ENCODE data around the gene KATNAL1. TPM values are rescaled to one million over a fixed set of nuclear protein-coding genes. Genes with fewer than 3 reads are reported as not detected.

KATNAL1 gene
- total RNA-seq, 1 donor from 2014 or later, result 29.1 TPM

GRCh38 chr13:30194906-30195305 lies 112.4 kb downstream of the KATNAL1 start:
- H3K4me1 Mint-ChIP-seq, result peaks cover 11% of the 10 kb centered on the region
- no peak overlapping the region for H3K27ac Mint-ChIP-seq (ENCODE audit: unreplicated experiment)
- no peak for DNase-seq (ENCODE audit: low read depth, low spot score)
- no peaks in the 10 kb centered on the region for H3K9me3 Mint-ChIP-seq
- no peak overlapping the region for H3K4me3 Mint-ChIP-seq
- H3K27me3 Mint-ChIP-seq (ENCODE audit: low read depth), result no peaks in the 10 kb centered on the region
- TF ChIP-seq CTCF (conservative IDR thresholded peaks at IDR 0.05), result no peak
- no peaks in the 10 kb centered on the region for H3K36me3 Mint-ChIP-seq (ENCODE audit: low read depth)

GRCh38 chr13:30193279-30194234 lies 113.8 kb downstream of the KATNAL1 start:
- no peak overlapping the region for H3K4me3 Mint-ChIP-seq
- no peaks in the 10 kb centered on the region for H3K9me3 Mint-ChIP-seq
- DNase-seq (ENCODE audit: low read depth, low spot score), result no peak
- TF ChIP-seq CTCF (conservative IDR thresholded peaks at IDR 0.05), result no peak
- no peaks in the 10 kb centered on the region for H3K36me3 Mint-ChIP-seq (ENCODE audit: low read depth)
- H3K27me3 Mint-ChIP-seq (ENCODE audit: low read depth), result no peaks in the 10 kb centered on the region
- H3K4me1 Mint-ChIP-seq, result peaks cover 11% of the 10 kb centered on the region
- H3K27ac Mint-ChIP-seq (ENCODE audit: unreplicated experiment), result no peak overlapping the region

- Mint-ChIP-seq H3K27ac (ENCODE audit: unreplicated experiment) (no peak overlapping the region), H3K9me3 (no peaks in the 10 kb centered on the region), H3K4me1 (peaks cover 13% of the 10 kb centered on the region), H3K27me3 (ENCODE audit: low read depth) (no peaks in the 10 kb centered on the region), H3K4me3 (no peak overlapping the region), H3K36me3 (ENCODE audit: low read depth) (no peaks in the 10 kb centered on the region)
- no peak for TF ChIP-seq CTCF (conservative IDR thresholded peaks at IDR 0.05)
- no peak for DNase-seq (ENCODE audit: low read depth, low spot score)
Measured at GRCh38 chr13:30192320-30193093, 114.8 kb downstream of the KATNAL1 start.

GRCh38 chr13:30191491-30192100 lies 115.8 kb downstream of the KATNAL1 start:
- Mint-ChIP-seq H3K4me1 (peaks cover 22% of the 10 kb centered on the region), H3K9me3 (no peaks in the 10 kb centered on the region)
- TF ChIP-seq CTCF (conservative IDR thresholded peaks at IDR 0.05), result no peak

GRCh38 chr13:30186634-30187415 lies 120.5 kb downstream of the KATNAL1 start:
- Mint-ChIP-seq H3K36me3 (ENCODE audit: low read depth) (no peaks in the 10 kb centered on the region), H3K9me3 (no peaks in the 10 kb centered on the region), H3K27ac (ENCODE audit: unreplicated experiment) (peak overlapping the region; percentile 32), H3K4me1 (peaks cover 20% of the 10 kb centered on the region), H3K4me3 (no peak overlapping the region), H3K27me3 (ENCODE audit: low read depth) (no peaks in the 10 kb centered on the region)
- no peak for DNase-seq (ENCODE audit: low read depth, low spot score)
- no peak for TF ChIP-seq CTCF (conservative IDR thresholded peaks at IDR 0.05)

More at GRCh38 chr13:30191491-30192100, 115.8 kb downstream of the KATNAL1 start:
- no peaks in the 10 kb centered on the region for H3K27me3 Mint-ChIP-seq (ENCODE audit: low read depth)
- no peak overlapping the region for H3K27ac Mint-ChIP-seq (ENCODE audit: unreplicated experiment)
- H3K4me3 Mint-ChIP-seq, result no peak overlapping the region
- DNase-seq (ENCODE audit: low read depth, low spot score), result no peak
- H3K36me3 Mint-ChIP-seq (ENCODE audit: low read depth), result no peaks in the 10 kb centered on the region
